ENCODE data around the gene CHCHD6.

Gene CHCHD6

GRCh38 chr3:126926684-126927400 is 222.8 kb downstream of the CHCHD6 start:
- DNase-seq (ENCODE audit: insufficient read length) = no peak
- FAIRE-seq = no peak
- TF ChIP-seq TAF1 (IDR thresholded peaks at IDR 0.05; ENCODE audit: borderline replicate concordance, low read depth, low read length) = no peak
- no peak for TF ChIP-seq POLR2AphosphoS5 (IDR thresholded peaks at IDR 0.05; ENCODE audit: low read depth, low read length)
- TF ChIP-seq POLR2A (IDR thresholded peaks at IDR 0.05; ENCODE audit: low read depth, low read length) = no peak

- DNase-seq (ENCODE audit: insufficient read length) = no peak
- FAIRE-seq = no peak
- TF ChIP-seq TAF1 (IDR thresholded peaks at IDR 0.05; ENCODE audit: borderline replicate concordance, low read depth, low read length) = no peak
Observed at GRCh38 chr3:126927401-126927750, 223.3 kb downstream of the CHCHD6 start.

- no peak for DNase-seq (ENCODE audit: insufficient read length)
- TF ChIP-seq POLR2AphosphoS5 (IDR thresholded peaks at IDR 0.05; ENCODE audit: low read depth, low read length) = no peak
- no peak for FAIRE-seq
Observed at GRCh38 chr3:126927846-126928245, 223.8 kb downstream of the CHCHD6 start.

GRCh38 chr3:126928921-126929474 is 225.0 kb downstream of the CHCHD6 start:
- no peak for FAIRE-seq
- TF ChIP-seq POLR2AphosphoS5 (IDR thresholded peaks at IDR 0.05; ENCODE audit: low read depth, low read length) (no peak), POLR2A (IDR thresholded peaks at IDR 0.05; ENCODE audit: low read depth, low read length) (no peak), TAF1 (IDR thresholded peaks at IDR 0.05; ENCODE audit: borderline replicate concordance, low read depth, low read length) (no peak)
- no peak for DNase-seq (ENCODE audit: insufficient read length)

GRCh38 chr3:126930936-126931600 is 227.0 kb downstream of the CHCHD6 start:
- no peak for DNase-seq (ENCODE audit: insufficient read length)
- no peak for FAIRE-seq
- TF ChIP-seq TAF1 (IDR thresholded peaks at IDR 0.05; ENCODE audit: borderline replicate concordance, low read depth, low read length) = no peak
- TF ChIP-seq POLR2A (IDR thresholded peaks at IDR 0.05; ENCODE audit: low read depth, low read length) = no peak

- FAIRE-seq (no peak), DNase-seq (ENCODE audit: insufficient read length) (no peak)
Observed at GRCh38 chr3:126931806-126932187, 227.8 kb downstream of the CHCHD6 start.

GRCh38 chr3:126932188-126932931 is 228.3 kb downstream of the CHCHD6 start:
- TF ChIP-seq POLR2AphosphoS5 (IDR thresholded peaks at IDR 0.05; ENCODE audit: low read depth, low read length) (no peak), POLR2A (IDR thresholded peaks at IDR 0.05; ENCODE audit: low read depth, low read length) (no peak), TAF1 (IDR thresholded peaks at IDR 0.05; ENCODE audit: borderline replicate concordance, low read depth, low read length) (no peak)
- FAIRE-seq = no peak
- DNase-seq (ENCODE audit: insufficient read length) = no peak

More at GRCh38 chr3:126931806-126932187, 227.8 kb downstream of the CHCHD6 start:
- TF ChIP-seq TAF1 (IDR thresholded peaks at IDR 0.05; ENCODE audit: borderline replicate concordance, low read depth, low read length) (no peak), POLR2A (IDR thresholded peaks at IDR 0.05; ENCODE audit: low read depth, low read length) (no peak), POLR2AphosphoS5 (IDR thresholded peaks at IDR 0.05; ENCODE audit: low read depth, low read length) (no peak)

GRCh38 chr3:126934031-126934531 is 230.0 kb downstream of the CHCHD6 start:
- FAIRE-seq (no peak), DNase-seq (ENCODE audit: insufficient read length) (no peak)
- TF ChIP-seq POLR2AphosphoS5 (IDR thresholded peaks at IDR 0.05; ENCODE audit: low read depth, low read length) = no peak
- TF ChIP-seq POLR2A (IDR thresholded peaks at IDR 0.05; ENCODE audit: low read depth, low read length) = no peak
- TF ChIP-seq TAF1 (IDR thresholded peaks at IDR 0.05; ENCODE audit: borderline replicate concordance, low read depth, low read length) = no peak

- FAIRE-seq (no peak), DNase-seq (ENCODE audit: insufficient read length) (no peak)
- TF ChIP-seq POLR2A (IDR thresholded peaks at IDR 0.05; ENCODE audit: low read depth, low read length) (no peak), POLR2AphosphoS5 (IDR thresholded peaks at IDR 0.05; ENCODE audit: low read depth, low read length) (no peak), TAF1 (IDR thresholded peaks at IDR 0.05; ENCODE audit: borderline replicate concordance, low read depth, low read length) (no peak)
Observed at GRCh38 chr3:126934991-126935390, 231.0 kb downstream of the CHCHD6 start.

- DNase-seq (ENCODE audit: insufficient read length) = no peak
- FAIRE-seq = no peak
- TF ChIP-seq POLR2AphosphoS5 (IDR thresholded peaks at IDR 0.05; ENCODE audit: low read depth, low read length) (no peak), POLR2A (IDR thresholded peaks at IDR 0.05; ENCODE audit: low read depth, low read length) (no peak), TAF1 (IDR thresholded peaks at IDR 0.05; ENCODE audit: borderline replicate concordance, low read depth, low read length) (no peak)
Observed at GRCh38 chr3:126935756-126936509, 231.9 kb downstream of the CHCHD6 start.

- TF ChIP-seq POLR2A (IDR thresholded peaks at IDR 0.05; ENCODE audit: low read depth, low read length) (no peak), POLR2AphosphoS5 (IDR thresholded peaks at IDR 0.05; ENCODE audit: low read depth, low read length) (no peak), TAF1 (IDR thresholded peaks at IDR 0.05; ENCODE audit: borderline replicate concordance, low read depth, low read length) (no peak)
- DNase-seq (ENCODE audit: insufficient read length) = no peak
Observed at GRCh38 chr3:126936853-126937425, 232.9 kb downstream of the CHCHD6 start.

More at GRCh38 chr3:126936853-126937425, 232.9 kb downstream of the CHCHD6 start:
- no peak for FAIRE-seq

All from GM12892 (cell line).